CD4-positive, alpha-beta T cell (primary cell): ENCODE measurements around the gene SRM. TPM values are rescaled to one million over a fixed set of nuclear protein-coding genes. Genes with fewer than 3 reads are reported as not detected.

Experiments used
- ATAC-seq: fragments of 200-7000 bp; cut with Tn5 transposase; one replicate; pipeline ENCODE4 v1.10.0; 2022; ENCODE audit warnings: mild to moderate bottlenecking; ENCODE audit not compliant: poor library complexity
- CTCF ChIA-PET: fragments of 350-600 bp; sonication (Branson Sonifier 250); formaldehyde crosslinking; loops from one replicate; lab custom pipeline; 2021; ENCODE audit warnings: antibody characterized with exemption, inconsistent platforms; lab: Charles Lee
- POLR2A ChIA-PET: fragments of 350-600 bp; sonication (Branson Sonifier 250); formaldehyde crosslinking; loops from one replicate; lab custom pipeline; 2021; ENCODE audit warnings: antibody characterized with exemption, inconsistent platforms; lab: Charles Lee
- DNase-seq, 14 experiments: peaks; one replicate each; pipeline ENCODE4 v3.0.0-alpha.2; 2013 to 2020; ENCODE audit warnings: mixed read lengths in 2 of 14
- H3K27ac ChIP-seq, 2 donors: one replicate each; pipeline versions ENCODE4 v1.5.1 to v1.7.0; 2013; ENCODE audit warnings: low read length in 2 of 2, low read depth in 1 of 2, mild to moderate bottlenecking in 1 of 2
- H3K27me3 ChIP-seq, 2 experiments: 1 replicate in 1 of 2; 2 replicates in 1 of 2; pipeline versions ENCODE4 v1.6.1 to v1.7.0; 2013; ENCODE audit warnings: low read length in 2 of 2, control low read depth in 1 of 2, mild to moderate bottlenecking in 1 of 2, moderate library complexity in 1 of 2; ENCODE audit not compliant: insufficient read depth in 2 of 2, control insufficient read depth in 1 of 2
- H3K36me3 ChIP-seq: one replicate; pipeline ENCODE4 v1.6.1; 2013; ENCODE audit warnings: low read length, control low read depth; ENCODE audit not compliant: insufficient read depth
- H3K4me1 ChIP-seq: one replicate; pipeline ENCODE4 v1.6.1; 2013; ENCODE audit warnings: low read length, control low read depth; ENCODE audit not compliant: insufficient read depth
- H3K4me3 ChIP-seq: one replicate; pipeline ENCODE4 v1.5.1; 2013; ENCODE audit warnings: mild to moderate bottlenecking, low read length, moderate library complexity
- H3K9me3 ChIP-seq, 2 experiments: 1 replicate in 1 of 2; 2 replicates in 1 of 2; pipeline versions ENCODE4 v1.6.1 to v1.7.0; 2013; ENCODE audit warnings: low read length in 2 of 2, mild to moderate bottlenecking in 2 of 2, control low read depth in 1 of 2, moderate library complexity in 1 of 2; ENCODE audit not compliant: control insufficient read depth in 1 of 2, insufficient read depth in 1 of 2
- H3K27ac Mint-ChIP-seq: one replicate; pipeline ENCODE4 v1.8.0; 2020; ENCODE audit warnings: mixed read lengths
- H3K27me3 Mint-ChIP-seq: one replicate; pipeline ENCODE4 v1.8.0; 2021; ENCODE audit warnings: mixed read lengths
- H3K36me3 Mint-ChIP-seq: one replicate; pipeline ENCODE4 v1.8.0; 2021; ENCODE audit warnings: low read depth, mixed read lengths
- H3K4me1 Mint-ChIP-seq: one replicate; pipeline ENCODE4 v1.8.0; 2021; ENCODE audit warnings: low read depth, mixed read lengths
- H3K4me3 Mint-ChIP-seq: one replicate; pipeline ENCODE4 v1.8.0; 2020; ENCODE audit warnings: mild to moderate bottlenecking, mixed read lengths
- H3K9me3 Mint-ChIP-seq: one replicate; pipeline ENCODE4 v1.8.0; 2020; ENCODE audit warnings: mixed read lengths
- intact Hi-C, 2 experiments: fragments of 100-400 bp; cut with DNase I in 1 of 2; cut with micrococcal nuclease in 1 of 2; formaldehyde crosslinking; loops; one replicate each; pipeline versions ENCODE4 v1.15.1 to v1.9.0; 2023 to 2025; cut with DNase I, micrococcal nuclease
- total RNA-seq, 174 experiments: library from RNA in 2 of 174; stranded (reverse) in 2 of 174; gene quantifications; one replicate each; pipeline ENCODE4 v1.2.3 and lab custom pipeline; 2021 to 2026
- TF ChIP-seq, protein P1 (sequence below): fragments of 200-600 bp; IDR thresholded peaks from one replicate; pipeline ENCODE4 v1.8.0; 2022; ENCODE audit warnings: antibody characterized with exemption, mild to moderate bottlenecking

Gene SRM
- total RNA-seq, 2 experiments from 2014 or later: 21.2 to 24.8 TPM

DNA sequence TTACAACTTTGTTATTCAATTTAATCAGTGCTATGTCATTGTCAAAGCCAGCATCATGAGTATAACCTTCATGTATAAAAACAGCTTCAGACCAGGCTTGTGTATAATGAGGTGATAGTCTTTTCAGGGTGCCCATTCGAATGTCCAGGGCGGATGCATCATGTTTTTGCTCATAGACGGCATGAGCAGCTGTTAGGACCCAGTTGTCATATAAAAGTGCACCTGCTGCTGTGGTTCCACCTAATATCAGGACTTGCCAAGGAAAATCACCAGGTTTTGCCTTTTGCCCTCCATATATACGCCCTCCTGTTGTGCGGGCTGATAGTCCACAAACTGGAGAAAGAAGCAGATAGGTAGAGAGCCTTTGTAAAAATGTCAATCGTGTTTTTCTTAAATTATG is 32.5 kb downstream of the SRM start:
- H3K27ac Mint-ChIP-seq: no peak overlapping the region
- Histone ChIP-seq H3K4me1 (no peaks in the 10 kb centered on the region), H3K9me3 (no peaks in the 10 kb centered on the region), H3K4me3 (no peak overlapping the region), H3K27ac (no peak overlapping the region), H3K36me3 (peaks cover 49% of the 10 kb centered on the region), H3K27me3 (no peaks in the 10 kb centered on the region)
- peaks cover 31% of the 10 kb centered on the region for H3K4me1 Mint-ChIP-seq
- no peak for DNase-seq
- H3K36me3 Mint-ChIP-seq: peaks cover 73% of the 10 kb centered on the region
- ATAC-seq: no peak
- no peaks in the 10 kb centered on the region for H3K27me3 Mint-ChIP-seq
- ChIA-PET CTCF (interaction anchor here (0.6 kb wide), 1 partner anchor 11 kb away, joined by 3 read pairs; no protein-coding TSS in a partner anchor), POLR2A (interaction anchor here (0.7 kb wide), 1 partner anchor 10 kb away, joined by 3 read pairs; no protein-coding TSS in a partner anchor)
- TF ChIP-seq, protein P1, sequence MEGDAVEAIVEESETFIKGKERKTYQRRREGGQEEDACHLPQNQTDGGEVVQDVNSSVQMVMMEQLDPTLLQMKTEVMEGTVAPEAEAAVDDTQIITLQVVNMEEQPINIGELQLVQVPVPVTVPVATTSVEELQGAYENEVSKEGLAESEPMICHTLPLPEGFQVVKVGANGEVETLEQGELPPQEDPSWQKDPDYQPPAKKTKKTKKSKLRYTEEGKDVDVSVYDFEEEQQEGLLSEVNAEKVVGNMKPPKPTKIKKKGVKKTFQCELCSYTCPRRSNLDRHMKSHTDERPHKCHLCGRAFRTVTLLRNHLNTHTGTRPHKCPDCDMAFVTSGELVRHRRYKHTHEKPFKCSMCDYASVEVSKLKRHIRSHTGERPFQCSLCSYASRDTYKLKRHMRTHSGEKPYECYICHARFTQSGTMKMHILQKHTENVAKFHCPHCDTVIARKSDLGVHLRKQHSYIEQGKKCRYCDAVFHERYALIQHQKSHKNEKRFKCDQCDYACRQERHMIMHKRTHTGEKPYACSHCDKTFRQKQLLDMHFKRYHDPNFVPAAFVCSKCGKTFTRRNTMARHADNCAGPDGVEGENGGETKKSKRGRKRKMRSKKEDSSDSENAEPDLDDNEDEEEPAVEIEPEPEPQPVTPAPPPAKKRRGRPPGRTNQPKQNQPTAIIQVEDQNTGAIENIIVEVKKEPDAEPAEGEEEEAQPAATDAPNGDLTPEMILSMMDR: no peak
- no peak overlapping the region for H3K4me3 Mint-ChIP-seq
- intact Hi-C loops: no loop called here
- no peaks in the 10 kb centered on the region for H3K9me3 Mint-ChIP-seq

DNA sequence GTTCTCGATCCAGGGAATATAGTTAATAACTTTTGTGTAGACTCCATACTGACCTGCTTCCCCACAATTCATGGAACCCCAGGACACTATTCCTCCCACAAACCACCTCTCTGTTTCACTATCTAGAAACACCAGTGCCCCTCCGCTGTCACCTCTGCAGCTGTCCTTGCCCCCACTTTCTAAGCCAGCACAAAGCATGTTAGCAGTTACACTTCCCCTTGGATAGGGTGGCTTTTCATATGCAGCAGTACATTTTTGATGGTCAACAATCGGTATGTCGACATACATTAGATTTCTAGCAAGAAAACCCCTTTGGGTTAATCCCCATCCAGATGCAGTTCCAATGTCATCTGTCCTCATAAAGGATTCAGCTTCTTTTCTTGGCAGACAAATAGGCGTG is 32.9 kb downstream of the SRM start:
- intact Hi-C loops: no loop called here
- DNase-seq (no peak), ATAC-seq (no peak)
- peaks cover 36% of the 10 kb centered on the region for H3K4me1 Mint-ChIP-seq
- Histone ChIP-seq H3K36me3 (peaks cover 53% of the 10 kb centered on the region), H3K27ac (no peak overlapping the region), H3K9me3 (no peaks in the 10 kb centered on the region), H3K27me3 (no peaks in the 10 kb centered on the region), H3K4me3 (no peak overlapping the region), H3K4me1 (no peaks in the 10 kb centered on the region)
- H3K9me3 Mint-ChIP-seq: no peaks in the 10 kb centered on the region
- H3K27me3 Mint-ChIP-seq: no peaks in the 10 kb centered on the region
- H3K27ac Mint-ChIP-seq: no peak overlapping the region
- POLR2A ChIA-PET: interaction anchor here (0.7 kb wide), 1 partner anchor 11 kb away, joined by 3 read pairs; no protein-coding TSS in a partner anchor
- TF ChIP-seq, protein P1: no peak
- peaks cover 77% of the 10 kb centered on the region for H3K36me3 Mint-ChIP-seq
- no peak overlapping the region for H3K4me3 Mint-ChIP-seq
- CTCF ChIA-PET: interaction anchor here (0.6 kb wide), 1 partner anchor 11 kb away, joined by 3 read pairs; no protein-coding TSS in a partner anchor

GRCh38 chr1:11026052-11026451 is 33.8 kb downstream of the SRM start:
- intact Hi-C loops: no loop called here
- DNase-seq (no peak), ATAC-seq (no peak)
- TF ChIP-seq, protein P1: no peak
- Mint-ChIP-seq H3K4me1 (peaks cover 40% of the 10 kb centered on the region), H3K36me3 (peaks cover 86% of the 10 kb centered on the region), H3K27me3 (no peaks in the 10 kb centered on the region), H3K4me3 (no peak overlapping the region), H3K27ac (peak overlapping the region; percentile 14), H3K9me3 (no peaks in the 10 kb centered on the region)
- Histone ChIP-seq H3K9me3 (no peaks in the 10 kb centered on the region), H3K36me3 (peaks cover 61% of the 10 kb centered on the region), H3K27me3 (no peaks in the 10 kb centered on the region), H3K4me1 (no peaks in the 10 kb centered on the region), H3K27ac (no peak overlapping the region), H3K4me3 (no peak overlapping the region)
- ChIA-PET CTCF (interaction anchor here (2.0 kb wide), 1 partner anchor 12 kb away, joined by 8 read pairs; no protein-coding TSS in a partner anchor), POLR2A (no interaction called here)
